Measurements from ENCODE around the gene XKR3.

DNA sequence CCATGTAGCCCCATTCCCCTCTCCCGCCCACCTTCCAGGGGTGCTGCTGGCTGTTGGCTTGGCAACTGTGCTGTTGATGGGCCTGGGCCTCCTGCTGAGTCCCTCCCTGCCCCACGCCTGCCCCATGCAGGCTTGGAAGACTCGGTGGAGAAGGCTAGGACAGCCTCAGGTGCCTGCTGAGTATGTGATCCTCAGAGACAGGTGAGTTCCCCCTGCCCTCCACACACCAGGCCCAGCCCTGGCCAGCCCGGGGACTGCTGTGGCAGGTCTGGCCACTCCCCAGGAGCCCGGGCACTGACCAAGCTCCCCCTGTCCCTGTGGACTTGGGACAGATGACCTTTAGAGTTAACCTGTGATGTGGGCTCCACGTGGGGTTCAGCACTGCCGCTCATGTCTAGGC is 20.7 kb upstream of the XKR3 start:
- TF ChIP-seq, protein P1, sequence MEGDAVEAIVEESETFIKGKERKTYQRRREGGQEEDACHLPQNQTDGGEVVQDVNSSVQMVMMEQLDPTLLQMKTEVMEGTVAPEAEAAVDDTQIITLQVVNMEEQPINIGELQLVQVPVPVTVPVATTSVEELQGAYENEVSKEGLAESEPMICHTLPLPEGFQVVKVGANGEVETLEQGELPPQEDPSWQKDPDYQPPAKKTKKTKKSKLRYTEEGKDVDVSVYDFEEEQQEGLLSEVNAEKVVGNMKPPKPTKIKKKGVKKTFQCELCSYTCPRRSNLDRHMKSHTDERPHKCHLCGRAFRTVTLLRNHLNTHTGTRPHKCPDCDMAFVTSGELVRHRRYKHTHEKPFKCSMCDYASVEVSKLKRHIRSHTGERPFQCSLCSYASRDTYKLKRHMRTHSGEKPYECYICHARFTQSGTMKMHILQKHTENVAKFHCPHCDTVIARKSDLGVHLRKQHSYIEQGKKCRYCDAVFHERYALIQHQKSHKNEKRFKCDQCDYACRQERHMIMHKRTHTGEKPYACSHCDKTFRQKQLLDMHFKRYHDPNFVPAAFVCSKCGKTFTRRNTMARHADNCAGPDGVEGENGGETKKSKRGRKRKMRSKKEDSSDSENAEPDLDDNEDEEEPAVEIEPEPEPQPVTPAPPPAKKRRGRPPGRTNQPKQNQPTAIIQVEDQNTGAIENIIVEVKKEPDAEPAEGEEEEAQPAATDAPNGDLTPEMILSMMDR (conservative IDR thresholded peaks at IDR 0.05): no peak
- no peak for TF ChIP-seq EZH2 (IDR thresholded peaks at IDR 0.05; ENCODE audit: low read depth)

All from PC-9 (cell line).